Hepatocyte (in vitro differentiated cells): ENCODE measurements around the gene TTLL5. TPM values are rescaled to one million over a fixed set of nuclear protein-coding genes. Genes with fewer than 3 reads are reported as not detected.

Experiments used
- DNase-seq: peaks from one replicate; pipeline ENCODE4 v3.0.0-alpha.2; 2016; ENCODE audit warnings: low spot score
- H2AFZ ChIP-seq: fragments of 200-600 bp; sonication (generic); 2 replicates; pipeline ENCODE4 v1.6.0; 2016; ENCODE audit warnings: antibody characterized with exemption, mild to moderate bottlenecking
- H3K27ac ChIP-seq: fragments of 200-600 bp; sonication (generic); 2 replicates; pipeline ENCODE4 v1.5.1; 2016; ENCODE audit warnings: mild to moderate bottlenecking
- H3K27me3 ChIP-seq: fragments of 200-600 bp; sonication (generic); 2 replicates; pipeline ENCODE4 v1.6.1; 2016
- H3K36me3 ChIP-seq: fragments of 200-600 bp; sonication (generic); replicated peaks from 2 replicates; pipeline ENCODE4 v1.5.1; 2016; ENCODE audit warnings: low read depth; ENCODE audit not compliant: insufficient read depth
- H3K4me1 ChIP-seq: fragments of 200-600 bp; sonication (generic); 2 replicates; pipeline ENCODE4 v1.5.1; 2016; ENCODE audit warnings: mild to moderate bottlenecking, moderate library complexity; ENCODE audit not compliant: insufficient read depth
- H3K4me2 ChIP-seq: fragments of 200-600 bp; sonication (generic); 2 replicates; pipeline ENCODE4 v1.6.0; 2016
- H3K4me3 ChIP-seq: fragments of 200-600 bp; sonication (generic); 2 replicates; pipeline ENCODE4 v1.5.1; 2016; ENCODE audit warnings: mild to moderate bottlenecking
- H3K79me2 ChIP-seq: fragments of 200-600 bp; sonication (generic); 2 replicates; pipeline ENCODE4 v1.6.0; 2017; ENCODE audit warnings: mild to moderate bottlenecking
- H3K9me2 ChIP-seq: fragments of 200-600 bp; sonication (generic); replicated peaks from 2 replicates; pipeline ENCODE4 v1.6.0; 2017; ENCODE audit warnings: mild to moderate bottlenecking; ENCODE audit not compliant: insufficient read depth
- H3K9me3 ChIP-seq: fragments of 200-600 bp; sonication (generic); 2 replicates; pipeline ENCODE4 v1.5.1; 2016; ENCODE audit warnings: low read depth, mild to moderate bottlenecking
- H4K20me1 ChIP-seq: fragments of 200-600 bp; sonication (generic); 2 replicates; pipeline ENCODE4 v1.6.0; 2016; ENCODE audit warnings: mild to moderate bottlenecking; ENCODE audit not compliant: insufficient read depth, poor library complexity, severe bottlenecking
- CTCF ChIP-seq: fragments of 200-600 bp; sonication (generic); IDR thresholded peaks from 2 replicates; pipeline ENCODE4 v1.5.1; 2016; ENCODE audit warnings: antibody characterized with exemption, mild to moderate bottlenecking; ENCODE audit not compliant: poor library complexity
- EZH2 ChIP-seq: fragments of 200-600 bp; sonication (generic); IDR thresholded peaks from 2 replicates; pipeline ENCODE4 v1.6.1; 2016; ENCODE audit warnings: antibody characterized with exemption, mild to moderate bottlenecking, borderline replicate concordance
- EZH2phosphoT487 ChIP-seq: fragments of 200-600 bp; sonication (generic); IDR thresholded peaks from one replicate; pipeline ENCODE4 v1.6.1; 2018; ENCODE audit warnings: antibody characterized with exemption, mild to moderate bottlenecking, low read depth, moderate library complexity; ENCODE audit not compliant: unreplicated experiment, severe bottlenecking
- WGBS: methylation state at CpG from one replicate; pipeline ENCODE4 v1.1.6; 2016; ENCODE audit warnings: low lambda C conversion rate; ENCODE audit errors: missing lambda C conversion rate; 5-methylcytosine and 5-hydroxymethylcytosine counted together
- polyA plus RNA-seq: library from polyadenylated mRNA; unstranded; fragments of >200 nt; fragmentation: Nextera tagmentation; extraction: Ambion mirVana; gene quantifications from 2 replicates; pipeline ENCODE4 v1.2.1, GENCODE V29; 2016
- total RNA-seq: library from RNA; depleted of rRNA; stranded (reverse); fragments of >200 nt; gene quantifications from 2 replicates; pipeline ENCODE4 v1.2.3, GENCODE V29; 2014

The TTLL5 gene
- total and polyA plus RNA-seq, 2 experiments from 2014 or later = 8.9 to 11.1 TPM

DNA sequence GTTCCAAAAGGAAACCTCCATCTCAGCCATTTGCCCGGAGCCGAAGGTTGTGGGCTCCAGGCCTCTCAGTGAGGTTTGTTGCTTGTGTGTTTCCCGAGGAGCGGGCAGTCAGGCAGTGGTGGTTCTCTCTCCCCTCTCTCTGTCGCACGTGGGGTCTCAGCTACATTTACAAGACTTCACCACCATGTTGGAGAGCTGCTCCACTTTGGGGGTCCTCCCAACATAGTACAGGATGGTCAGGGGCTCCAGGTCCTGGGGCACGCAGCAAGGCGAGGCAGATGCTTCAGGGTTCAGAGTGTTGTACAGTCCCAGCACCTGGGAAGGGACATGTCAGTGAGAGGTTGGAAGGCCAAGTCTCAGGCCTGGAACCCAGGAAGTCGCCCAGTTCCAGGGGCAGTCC is 298.0 kb downstream of the TTLL5 start:
- Histone ChIP-seq H3K9me3 (no peaks in the 10 kb centered on the region), H2AFZ (no peak overlapping the region), H3K36me3 (no peaks in the 10 kb centered on the region), H3K27ac (no peak overlapping the region), H3K4me2 (no peak overlapping the region), H3K4me3 (no peak overlapping the region), H3K27me3 (no peaks in the 10 kb centered on the region), H3K9me2 (no peaks in the 10 kb centered on the region), H3K4me1 (no peaks in the 10 kb centered on the region), H4K20me1 (no peaks in the 10 kb centered on the region), H3K79me2 (no peaks in the 10 kb centered on the region)
- 95% methylated on average over 9 of the region's 9 CpGs for WGBS
- TF ChIP-seq EZH2 = no peak
- TF ChIP-seq EZH2phosphoT487 = no peak
- TF ChIP-seq CTCF = no peak
- no peak for DNase-seq

- no peak overlapping the region for H3K4me3 ChIP-seq
- no peaks in the 10 kb centered on the region for H3K36me3 ChIP-seq
- H3K27ac ChIP-seq = no peak overlapping the region
- H3K4me2 ChIP-seq = no peak overlapping the region
- no peak for DNase-seq
- H4K20me1 ChIP-seq = no peaks in the 10 kb centered on the region
- no peaks in the 10 kb centered on the region for H3K9me3 ChIP-seq
- no peaks in the 10 kb centered on the region for H3K9me2 ChIP-seq
- TF ChIP-seq EZH2 (no peak), CTCF (no peak), EZH2phosphoT487 (no peak)
- H3K79me2 ChIP-seq = no peaks in the 10 kb centered on the region
- H3K4me1 ChIP-seq = no peaks in the 10 kb centered on the region
- no peak overlapping the region for H2AFZ ChIP-seq
- H3K27me3 ChIP-seq = no peaks in the 10 kb centered on the region
- WGBS = 84% methylated on average over 6 of the region's 6 CpGs
Observed at GRCh38 chr14:75960231-75960630, 299.2 kb downstream of the TTLL5 start.

DNA sequence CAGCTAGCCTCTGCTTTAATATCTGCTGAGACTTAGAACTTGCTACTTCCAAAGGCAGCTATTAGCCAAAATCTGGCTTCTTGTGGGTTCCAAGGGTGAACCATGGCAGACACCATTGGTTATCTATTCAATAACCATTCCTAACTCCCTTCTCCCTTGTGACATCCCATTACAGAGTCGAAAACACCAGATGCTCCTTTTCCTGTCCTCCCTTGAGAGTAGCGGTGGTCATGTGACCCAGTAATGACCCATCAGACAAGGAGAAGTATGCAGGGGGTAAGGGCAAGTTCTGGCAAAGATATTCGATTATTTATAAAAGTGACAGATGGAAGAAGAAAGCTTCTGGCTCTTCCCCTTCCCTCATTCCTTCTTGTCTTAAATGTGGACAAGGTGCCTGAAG is 300.6 kb downstream of the TTLL5 start:
- H3K4me3 ChIP-seq = no peak overlapping the region
- no peak overlapping the region for H3K4me2 ChIP-seq
- 94% methylated on average over 3 of the region's 3 CpGs for WGBS
- no peaks in the 10 kb centered on the region for H3K4me1 ChIP-seq
- no peaks in the 10 kb centered on the region for H3K9me3 ChIP-seq
- no peak for TF ChIP-seq EZH2phosphoT487
- TF ChIP-seq CTCF = no peak
- no peak for TF ChIP-seq EZH2
- H3K27ac ChIP-seq = no peak overlapping the region
- no peak for DNase-seq
- H3K27me3 ChIP-seq = no peaks in the 10 kb centered on the region
- H2AFZ ChIP-seq = no peak overlapping the region
- no peaks in the 10 kb centered on the region for H3K79me2 ChIP-seq
- no peaks in the 10 kb centered on the region for H3K36me3 ChIP-seq
- H3K9me2 ChIP-seq = no peaks in the 10 kb centered on the region
- H4K20me1 ChIP-seq = no peaks in the 10 kb centered on the region

GRCh38 chr14:75967866-75968265 is 306.8 kb downstream of the TTLL5 start:
- Histone ChIP-seq H3K27ac (no peak overlapping the region), H3K79me2 (no peaks in the 10 kb centered on the region), H3K4me3 (no peak overlapping the region), H3K9me2 (no peaks in the 10 kb centered on the region), H2AFZ (no peak overlapping the region), H3K36me3 (no peaks in the 10 kb centered on the region), H3K4me2 (no peak overlapping the region), H4K20me1 (no peaks in the 10 kb centered on the region), H3K27me3 (no peaks in the 10 kb centered on the region), H3K4me1 (no peaks in the 10 kb centered on the region), H3K9me3 (no peaks in the 10 kb centered on the region)
- no peak for DNase-seq
- 97% methylated on average over 3 of the region's 3 CpGs for WGBS
- TF ChIP-seq EZH2 (no peak), EZH2phosphoT487 (no peak), CTCF (no peak)
